HCT116 (cell line): ENCODE measurements around the gene CYB5B. TPM values are rescaled to one million over a fixed set of nuclear protein-coding genes. Genes with fewer than 3 reads are reported as not detected.

Experiments
- ATAC-seq: fragments of 200-7000 bp; cut with Tn5 transposase; 2 replicates; pipeline ENCODE4 v1.9.1; 2020; ENCODE audit warnings: mild to moderate bottlenecking, moderate library complexity
- BruUV-seq: library from RNA; stranded (reverse); fragments of 400-500 nt; replicated peaks from 2 replicates; lab custom pipeline; 2021; lab: Mats Ljungman, UMichigan
- CTCF ChIA-PET: fragments of 300-600 bp; sonication (Branson Sonifier 250); formaldehyde crosslinking; loops from one replicate; lab custom pipeline; 2021; ENCODE audit warnings: antibody characterized with exemption; lab: Charles Lee
- POLR2A ChIA-PET: fragments of 300-600, 350-600 bp; sonication (Branson Sonifier 250); formaldehyde crosslinking; loops from one replicate; lab custom pipeline; 2021; ENCODE audit warnings: antibody characterized with exemption; lab: Charles Lee
- RAD21 ChIA-PET, 2 experiments: fragments of 300-600 bp; sonication (Branson Sonifier 250); formaldehyde crosslinking; loops; one replicate each; lab custom pipeline; 2023; ENCODE audit warnings: low total read pairs in 2 of 2; ENCODE audit not compliant: uncharacterized antibody in 2 of 2, unreplicated experiment in 2 of 2, low non-redundant PET in 1 of 2; lab: Charles Lee
- DNase-seq: peaks from one replicate; pipeline ENCODE4 v3.0.0-alpha.2; 2010; ENCODE audit warnings: low read depth, low spot score
- H2AFZ ChIP-seq: fragments of 200-600 bp; shearing (Covaris generic), sonication (generic); 2 replicates; pipeline ENCODE4 v1.6.1; 2017; ENCODE audit warnings: low read depth, mixed run types, mixed read lengths, antibody characterized with exemption, low read length; ENCODE audit not compliant: poor library complexity, severe bottlenecking
- H3K27ac ChIP-seq: 2 replicates; pipeline ENCODE4 v1.5.1; 2012; ENCODE audit warnings: low read depth, low read length
- H3K27me3 ChIP-seq: fragments of 200-600 bp; sonication (generic); 2 replicates; pipeline ENCODE4 v1.6.1; 2016; ENCODE audit warnings: mixed run types, low read length, mixed read lengths; ENCODE audit not compliant: insufficient read depth
- H3K36me3 ChIP-seq, 2 experiments: fragments of 200-500 bp in 1 of 2; fragments of 200-600 bp in 1 of 2; sonication (Bioruptor generic) in 1 of 2; sonication (generic) in 1 of 2; 2 replicates each; pipeline versions ENCODE4 v1.5.1 to v1.6.1; 2014 to 2016; ENCODE audit warnings: low read length in 2 of 2, inconsistent platforms in 1 of 2, mixed read lengths in 1 of 2, mixed run types in 1 of 2; ENCODE audit not compliant: insufficient read depth in 2 of 2, control insufficient read depth in 1 of 2
- H3K4me1 ChIP-seq, 2 experiments: fragments of 200-600 bp in 1 of 2; sonication (generic) in 1 of 2; 2 replicates each; pipeline versions ENCODE4 v1.5.1 to v1.6.1; 2012 to 2017; ENCODE audit warnings: low read length in 2 of 2, inconsistent platforms in 1 of 2, mild to moderate bottlenecking in 1 of 2, mixed read lengths in 1 of 2, mixed run types in 1 of 2, moderate library complexity in 1 of 2; ENCODE audit not compliant: insufficient read depth in 2 of 2, control insufficient read depth in 1 of 2
- H3K4me2 ChIP-seq: fragments of 200-600 bp; sonication (generic); 2 replicates; pipeline ENCODE4 v1.6.1; 2017; ENCODE audit warnings: mixed run types, low read length, mixed read lengths
- H3K4me3 ChIP-seq, 2 experiments: fragments of 200-600 bp in 1 of 2; sonication (generic) in 1 of 2; replicated peaks in 1 of 2; 2 replicates each; pipeline ENCODE4 v1.5.1; 2011 to 2016; ENCODE audit warnings: low read length in 2 of 2, control low read depth in 1 of 2, low read depth in 1 of 2, mild to moderate bottlenecking in 1 of 2, mixed read lengths in 1 of 2, mixed run types in 1 of 2
- H3K79me2 ChIP-seq: fragments of 200-600 bp; sonication (generic); 2 replicates; pipeline ENCODE4 v1.6.1; 2017; ENCODE audit warnings: mild to moderate bottlenecking, mixed run types, low read length, moderate library complexity, mixed read lengths; ENCODE audit not compliant: insufficient read depth
- H3K9ac ChIP-seq: fragments of 200-600 bp; sonication (generic); 2 replicates; pipeline ENCODE4 v1.6.1; 2016; ENCODE audit warnings: low read length, mixed read lengths
- H3K9me2 ChIP-seq: fragments of 200-600 bp; sonication (generic), shearing (Covaris generic); 2 replicates; pipeline ENCODE4 v1.6.1; 2017; ENCODE audit warnings: mixed run types, mild to moderate bottlenecking, moderate library complexity; ENCODE audit not compliant: insufficient read depth
- H3K9me3 ChIP-seq, 2 experiments: fragments of 200-500 bp in 1 of 2; fragments of 200-600 bp in 1 of 2; sonication (Bioruptor generic) in 1 of 2; sonication (generic) in 1 of 2; 2 replicates each; pipeline ENCODE4 v1.6.1; 2014 to 2017; ENCODE audit warnings: low read length in 2 of 2, mixed read lengths in 2 of 2, inconsistent platforms in 1 of 2, low read depth in 1 of 2, mild to moderate bottlenecking in 1 of 2, mixed run types in 1 of 2, moderate library complexity in 1 of 2; ENCODE audit not compliant: control insufficient read depth in 1 of 2, insufficient read depth in 1 of 2
- H4K20me1 ChIP-seq: fragments of 200-600 bp; sonication (generic), shearing (Covaris generic); 2 replicates; pipeline ENCODE4 v1.6.1; 2017; ENCODE audit warnings: mixed run types, mild to moderate bottlenecking, moderate library complexity; ENCODE audit not compliant: insufficient read depth
- CBX3 ChIP-seq: IDR thresholded peaks from 2 replicates; pipeline ENCODE4 v1.6.1; 2012; ENCODE audit warnings: low read depth
- CEBPB ChIP-seq: IDR thresholded peaks from 2 replicates; pipeline ENCODE4 v1.6.1; 2012; ENCODE audit warnings: low read depth
- CTCF ChIP-seq, 3 experiments: fragments of 200-600 bp in 1 of 3; sonication (generic) in 1 of 3; IDR thresholded peaks in 2 of 3; conservative IDR thresholded peaks in 1 of 3; 2 replicates each; pipeline ENCODE4 v1.5.1; 2012 to 2017; ENCODE audit warnings: low read depth in 2 of 3, low read length in 2 of 3, antibody characterized with exemption in 1 of 3, borderline replicate concordance in 1 of 3, control low read depth in 1 of 3, mild to moderate bottlenecking in 1 of 3, mixed read lengths in 1 of 3, mixed run types in 1 of 3, moderate library complexity in 1 of 3; ENCODE audit not compliant: insufficient read depth in 1 of 3
- EGR1 ChIP-seq: IDR thresholded peaks from 2 replicates; pipeline ENCODE4 v1.6.1; 2012; ENCODE audit warnings: low read depth
- ELF1 ChIP-seq: IDR thresholded peaks from 2 replicates; pipeline ENCODE4 v1.6.1; 2012; ENCODE audit warnings: low read depth, borderline replicate concordance
- EZH2 ChIP-seq: fragments of 200-600 bp; sonication (generic); IDR thresholded peaks from 2 replicates; pipeline ENCODE4 v1.6.1; 2017; ENCODE audit warnings: antibody characterized with exemption, mixed run types
- EZH2phosphoT487 ChIP-seq: fragments of 200-600 bp; IDR thresholded peaks from 2 replicates; pipeline ENCODE4 v1.6.1; 2018; ENCODE audit warnings: antibody characterized with exemption, borderline replicate concordance
- RAD21 ChIP-seq: IDR thresholded peaks from 2 replicates; pipeline ENCODE4 v1.6.1; 2012; ENCODE audit warnings: low read depth, mild to moderate bottlenecking
- SRF ChIP-seq: IDR thresholded peaks from 2 replicates; pipeline ENCODE4 v1.6.1; 2012; ENCODE audit warnings: low read depth
- YY1 ChIP-seq: IDR thresholded peaks from 2 replicates; pipeline ENCODE4 v1.6.1; 2011; ENCODE audit warnings: low read length, low read depth, moderate library complexity, mild to moderate bottlenecking; ENCODE audit not compliant: insufficient replicate concordance; ENCODE audit errors: extremely low read depth
- ZFX ChIP-seq: fragments of 450-650 bp; IDR thresholded peaks from 2 replicates; pipeline ENCODE4 v1.6.1; 2017
- ZNF274 ChIP-seq: fragments of 200-500 bp; sonication (Bioruptor generic); IDR thresholded peaks from 2 replicates; pipeline ENCODE4 v1.6.1; 2014; ENCODE audit warnings: mild to moderate bottlenecking, low read depth, low read length, inconsistent platforms
- intact Hi-C: fragments of 100-400 bp; cut with micrococcal nuclease; formaldehyde crosslinking; loops from 2 replicates; pipeline ENCODE4 v1.10.0; 2022
- total RNA-seq: library from RNA; stranded (reverse); gene quantifications from one replicate; pipeline ENCODE4 v1.2.1, GENCODE V29; 2021; ENCODE audit not compliant: unreplicated experiment
- TF ChIP-seq, protein P1 (sequence below): IDR thresholded peaks from 2 replicates; pipeline ENCODE4 v1.6.1; 2012

Gene CYB5B
- total RNA-seq, 1 experiment from 2014 or later = 689 TPM

- ChIA-PET CTCF (no interaction called here), RAD21 (no interaction called here), POLR2A (interaction anchor here (0.7 to 1.6 kb wide), 3 partner anchors 25 to 81 kb away, joined by 4 to 6 read pairs (median 4); no protein-coding TSS in a partner anchor)
- Histone ChIP-seq H3K4me2 (no peak overlapping the region), H3K9me2 (no peaks in the 10 kb centered on the region), H3K4me1 (peaks cover 12 to 16% of the 10 kb centered on the region in 2 experiments; a peak in 3 of 4 replicates), H2AFZ (no peak overlapping the region), H3K9ac (no peak overlapping the region), H4K20me1 (no peaks in the 10 kb centered on the region), H3K36me3 (no peaks in the 10 kb centered on the region; a peak in 1 of 4 replicates), H3K9me3 (no peaks in the 10 kb centered on the region), H3K4me3 (no peak overlapping the region), H3K27ac (no peak overlapping the region), H3K79me2 (no peaks in the 10 kb centered on the region), H3K27me3 (no peaks in the 10 kb centered on the region)
- no TSS peak for BruUV-seq
- intact Hi-C loops = no loop called here
- ATAC-seq (no peak), DNase-seq (no peak)
- TF ChIP-seq EGR1 (no peak), CBX3 (no peak), ELF1 (no peak), ZNF274 (no peak), RAD21 (no peak), YY1 (no peak), SRF (no peak), EZH2phosphoT487 (no peak), EZH2 (no peak), CEBPB (no peak), CTCF (IDR thresholded peaks at IDR 0.05 in 2 of 3, conservative IDR thresholded peaks at IDR 0.05 in 1 of 3; ENCODE audit: borderline replicate concordance in 1 of 3, insufficient read depth in 1 of 3, low read depth in 2 of 3, low read length in 2 of 3) (no peak), ZFX (no peak)
- TF ChIP-seq, protein P1, sequence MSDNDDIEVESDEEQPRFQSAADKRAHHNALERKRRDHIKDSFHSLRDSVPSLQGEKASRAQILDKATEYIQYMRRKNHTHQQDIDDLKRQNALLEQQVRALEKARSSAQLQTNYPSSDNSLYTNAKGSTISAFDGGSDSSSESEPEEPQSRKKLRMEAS = no peak
Observed at GRCh38 chr16:69490707-69491324, 66.4 kb downstream of the CYB5B start.
